GM21723 (cell line): ENCODE results near the gene LINGO4.
A peak's percentile ranks its signal among the peaks of the same experiment; 100 is the strongest.
"Not testable (repeated sequence)": the region's sequence is repeated elsewhere in the genome, so short reads cannot be mapped to it uniquely, and the experiment has no call there.

Experiments
- ATAC-seq: cut with Tn5 transposase; IDR thresholded peaks from one replicate; pipeline ENCODE4 v1.9.1; 2021; ENCODE audit warnings: mild to moderate bottlenecking, moderate library complexity; ENCODE audit not compliant: unreplicated experiment

LINGO4 gene

DNA sequence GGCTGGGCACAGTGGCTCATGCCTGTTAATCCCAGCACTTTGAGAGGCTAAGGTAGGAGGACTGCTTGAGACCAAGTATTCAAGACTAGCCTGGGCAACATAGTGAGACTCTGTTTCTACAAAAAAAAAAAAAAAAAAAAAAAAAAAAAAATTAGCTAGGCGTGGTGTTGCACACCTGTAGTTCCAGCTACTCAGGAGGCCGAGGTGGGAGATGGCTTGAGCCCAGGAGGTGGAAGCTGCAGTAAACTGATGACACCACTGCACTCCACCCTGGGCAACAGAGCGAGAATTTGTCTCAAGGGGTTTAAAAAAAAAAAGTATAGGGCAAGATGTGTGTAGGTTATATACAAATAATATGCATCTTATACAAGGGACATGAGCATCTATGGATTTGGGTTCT, 17.5 kb downstream of the LINGO4 start:
- no peak for ATAC-seq

DNA sequence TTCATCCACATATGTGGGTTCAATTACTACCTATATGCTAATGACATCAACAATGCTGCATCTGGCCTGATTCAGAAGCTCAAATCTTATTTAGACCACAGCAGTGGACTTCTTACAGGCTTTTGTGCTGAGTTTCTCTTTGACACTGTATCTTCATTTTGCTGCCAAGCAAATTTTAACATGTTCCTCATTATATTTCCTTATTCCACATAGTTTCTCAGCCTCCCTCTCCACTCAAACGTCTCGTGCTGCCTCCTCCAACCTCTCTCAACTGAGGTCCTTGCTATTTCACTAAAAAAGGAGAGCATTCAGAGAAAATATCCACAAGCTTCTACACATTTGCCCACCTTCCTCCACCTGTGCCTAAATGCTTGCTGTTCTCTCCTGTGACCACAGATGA, 21.4 kb downstream of the LINGO4 start:
- ATAC-seq, result no peak

DNA sequence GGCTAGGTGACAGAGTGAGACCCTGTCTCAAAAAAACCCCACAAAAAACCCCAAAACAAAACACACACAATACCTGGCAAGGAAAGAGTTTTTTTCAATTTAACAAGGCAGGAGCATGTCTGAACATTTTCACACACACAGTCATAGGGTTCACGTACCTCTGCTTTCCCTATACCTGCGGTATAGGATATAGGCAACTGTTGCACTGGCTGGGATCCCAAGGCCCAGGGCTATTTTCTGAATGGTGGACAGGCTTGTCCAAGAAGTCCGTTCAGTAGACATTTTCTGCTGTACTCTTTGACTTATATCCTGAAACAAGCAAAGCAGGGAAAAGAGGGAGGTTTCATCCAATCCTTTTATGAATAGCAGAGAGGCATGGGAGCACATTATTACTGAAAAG, 22.5 kb downstream of the LINGO4 start:
- no peak for ATAC-seq

DNA sequence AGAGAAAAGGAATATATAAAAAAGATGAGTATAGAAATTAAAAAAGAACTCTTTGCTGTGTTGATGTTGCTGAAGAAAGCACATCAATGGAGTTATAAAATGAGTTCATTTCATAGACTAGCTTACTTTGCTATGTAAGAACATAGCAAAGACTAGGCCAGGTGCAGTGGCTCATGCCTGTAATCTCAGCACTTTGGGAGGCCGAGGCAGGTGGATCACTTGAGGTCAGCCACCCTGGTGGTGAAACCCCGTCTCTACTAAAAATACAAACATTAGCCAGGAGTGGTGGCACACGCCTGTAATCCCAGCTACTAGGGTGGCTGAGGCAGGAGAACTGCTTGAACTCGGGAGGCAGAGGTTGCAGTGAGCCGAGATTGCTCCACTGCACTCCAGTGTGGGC, 23.2 kb downstream of the LINGO4 start:
- ATAC-seq, result not testable (repeated sequence)

DNA sequence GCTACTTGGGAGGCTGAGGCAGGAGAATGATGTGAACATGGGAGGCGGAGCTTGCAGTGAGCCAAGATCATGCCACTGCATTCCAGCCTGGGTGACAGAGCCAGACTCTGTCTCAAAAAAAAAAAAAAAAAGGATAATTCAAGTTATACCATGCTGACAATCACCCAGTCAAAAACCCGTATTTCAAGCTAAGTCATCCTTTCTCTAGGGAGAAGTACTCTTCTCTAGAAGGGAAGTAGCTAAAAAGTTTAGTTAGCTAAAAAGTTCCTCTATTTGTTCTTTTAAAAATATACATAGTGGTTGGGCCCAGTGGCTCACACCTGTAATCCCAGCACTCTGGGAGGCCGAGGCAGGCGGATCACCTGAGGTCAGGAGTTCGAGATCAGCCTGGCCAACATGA, 24.5 kb downstream of the LINGO4 start:
- not testable (repeated sequence) for ATAC-seq

DNA sequence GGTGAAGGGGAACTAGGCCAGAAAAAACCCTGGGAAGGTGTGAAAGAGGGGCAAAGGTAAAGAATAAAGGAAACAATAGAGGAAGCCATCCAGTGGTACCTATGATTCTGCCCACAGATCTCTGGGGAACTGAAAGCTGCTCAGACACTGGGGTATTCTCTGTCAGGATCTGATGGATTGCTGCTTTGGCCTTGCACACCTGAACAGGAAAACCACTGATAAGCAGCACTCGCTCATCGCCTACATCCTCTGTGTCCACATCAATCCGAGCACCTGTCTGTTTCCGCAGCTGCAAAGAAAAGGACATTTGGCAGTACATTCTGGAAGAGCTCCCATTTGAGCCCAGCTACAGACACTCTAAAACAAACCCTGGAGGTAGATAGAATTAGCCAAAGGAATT, 25.4 kb downstream of the LINGO4 start:
- ATAC-seq, result no peak

DNA sequence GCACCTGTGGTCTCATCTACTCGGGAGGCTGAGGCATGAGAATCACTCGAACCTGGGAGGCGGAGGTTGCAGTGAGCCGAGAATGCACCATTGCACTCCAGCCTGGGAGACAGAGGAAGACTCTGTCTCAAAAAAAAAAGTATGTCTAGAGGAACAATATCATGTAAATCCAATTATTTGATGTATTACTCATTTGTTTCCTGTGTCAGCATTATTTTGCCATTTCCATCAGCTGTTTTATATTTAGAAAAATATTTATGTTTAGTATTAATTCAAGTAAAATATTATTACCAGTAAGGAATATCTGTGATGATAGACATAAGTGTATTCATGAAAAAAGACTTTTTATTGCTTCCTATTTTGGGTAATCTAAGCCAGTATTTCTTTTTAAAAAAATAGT, 27.9 kb downstream of the LINGO4 start:
- ATAC-seq, result no peak

DNA sequence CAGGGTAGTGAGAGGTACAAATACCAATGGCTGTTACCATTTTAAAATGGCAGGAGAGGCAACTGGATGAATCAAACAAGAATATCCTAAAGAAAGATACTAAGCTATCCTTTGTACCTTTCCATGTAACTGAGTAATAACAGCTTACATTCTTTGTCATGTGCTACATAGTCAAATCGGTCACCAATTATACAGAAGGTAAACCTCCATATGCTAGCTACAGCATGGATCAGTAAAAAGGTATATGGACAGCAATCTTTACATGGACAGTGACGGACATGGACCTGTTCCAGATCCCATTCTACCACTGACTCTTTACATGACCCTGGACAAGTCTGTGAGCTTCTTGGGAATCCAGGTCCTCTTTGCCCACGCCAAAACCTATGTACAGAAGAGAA, 28.6 kb downstream of the LINGO4 start:
- no peak for ATAC-seq

DNA sequence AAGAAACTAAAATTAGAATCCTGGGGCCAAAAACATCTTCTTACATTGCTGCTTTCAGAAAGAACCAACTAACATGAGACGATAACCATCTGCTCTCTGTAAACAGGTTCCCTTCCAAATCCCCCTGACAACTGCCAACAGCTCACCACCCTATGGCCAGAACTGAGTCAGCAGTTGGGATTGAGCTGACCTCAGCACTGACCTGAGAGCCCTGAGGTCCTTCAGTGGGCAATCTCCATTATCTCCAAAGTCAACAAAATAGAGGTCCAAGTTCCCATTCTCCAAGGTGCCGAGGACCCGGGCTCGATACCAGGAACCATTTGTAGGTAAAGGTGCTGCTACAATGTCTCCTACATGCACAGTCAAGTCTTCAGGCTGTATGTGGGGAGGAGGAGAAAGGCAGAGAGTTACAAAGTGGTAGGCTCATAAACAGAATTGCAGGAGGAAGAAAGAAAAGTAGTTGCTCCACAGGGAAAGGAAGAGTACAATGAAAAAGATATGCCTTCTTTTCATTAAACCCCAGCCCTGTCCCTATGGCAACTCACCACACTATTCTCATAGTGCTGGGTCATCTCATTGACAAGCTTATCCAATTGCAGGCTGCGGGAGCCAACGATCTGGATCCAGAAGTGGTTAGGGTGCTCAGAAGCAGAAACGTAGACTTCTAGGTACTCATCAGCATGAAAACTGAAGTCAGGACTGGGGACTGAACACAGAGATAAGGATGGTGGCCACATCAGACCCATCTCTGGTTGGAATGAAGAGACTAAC, 29.1 kb downstream of the LINGO4 start:
- ATAC-seq, result no peak

DNA sequence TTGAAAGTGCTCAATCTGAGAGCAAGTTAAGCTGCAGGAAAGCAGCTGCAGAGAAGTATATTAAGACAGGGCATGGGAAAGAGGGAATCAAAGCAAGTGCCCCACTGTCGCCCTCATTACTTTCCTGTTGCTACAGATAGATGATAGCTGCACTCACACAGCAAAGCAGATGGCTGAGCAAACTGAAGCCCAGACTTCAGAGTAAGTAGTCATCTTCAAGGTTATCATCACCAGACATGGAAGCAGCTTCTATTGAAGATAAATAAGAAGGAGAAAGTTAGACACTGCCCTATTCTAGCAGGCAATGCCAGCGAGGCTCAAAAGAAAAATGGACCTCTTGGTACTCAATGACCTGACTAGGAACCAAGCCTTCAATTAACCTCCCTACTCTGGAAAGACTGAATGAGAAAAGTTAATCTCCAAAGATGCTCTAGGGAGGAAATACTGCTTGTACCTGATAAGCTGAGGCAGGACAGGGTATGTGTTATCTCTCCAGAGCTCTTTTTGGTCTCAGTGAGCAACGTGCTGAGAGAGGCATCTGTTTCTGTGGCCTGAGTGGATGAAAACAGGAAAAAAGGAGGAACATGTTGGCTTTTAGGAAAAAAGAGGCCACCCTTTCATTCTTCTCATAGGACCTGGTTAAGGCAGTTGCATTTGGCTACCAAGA, 30.8 kb downstream of the LINGO4 start:
- no peak for ATAC-seq

DNA sequence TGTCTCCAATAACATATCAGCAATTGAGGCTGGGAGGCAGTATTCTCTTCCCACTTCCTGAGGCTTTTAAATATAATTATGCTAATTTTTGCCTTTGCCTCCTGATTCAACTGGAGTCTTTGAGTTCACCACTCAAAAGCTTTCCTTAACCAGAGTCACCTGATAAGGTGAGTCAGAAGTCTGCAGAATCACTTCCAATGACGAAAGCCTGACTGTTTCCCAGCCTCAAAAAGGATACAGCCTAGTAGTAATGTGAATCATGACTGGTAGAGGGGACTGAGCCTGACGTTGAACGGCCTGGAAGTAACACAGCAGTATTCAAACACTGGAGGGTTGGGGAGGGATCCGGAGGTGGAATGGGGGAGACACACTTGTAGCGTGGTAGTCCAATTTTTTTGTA, 31.5 kb downstream of the LINGO4 start:
- no peak for ATAC-seq

DNA sequence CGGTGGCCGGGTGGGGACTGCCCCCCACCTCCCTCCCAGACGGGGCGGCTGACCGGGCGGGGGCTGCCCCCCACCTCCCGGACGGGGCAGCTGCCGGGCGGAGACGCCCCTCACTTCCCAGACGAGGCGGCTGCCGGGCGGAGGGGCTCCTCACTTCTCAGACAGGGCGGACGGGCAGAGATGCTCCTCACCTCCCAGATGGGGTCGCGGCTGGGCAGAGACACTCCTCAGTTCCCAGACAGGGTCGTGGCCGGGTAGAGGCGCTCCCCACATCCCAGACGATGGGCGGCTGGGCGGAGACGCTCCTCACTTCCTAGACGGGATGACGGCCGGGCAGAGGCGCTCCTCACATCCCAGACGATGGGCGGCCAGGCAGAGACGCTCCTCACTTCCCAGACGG, 35.9 kb downstream of the LINGO4 start:
- ATAC-seq, result not testable (repeated sequence)

DNA sequence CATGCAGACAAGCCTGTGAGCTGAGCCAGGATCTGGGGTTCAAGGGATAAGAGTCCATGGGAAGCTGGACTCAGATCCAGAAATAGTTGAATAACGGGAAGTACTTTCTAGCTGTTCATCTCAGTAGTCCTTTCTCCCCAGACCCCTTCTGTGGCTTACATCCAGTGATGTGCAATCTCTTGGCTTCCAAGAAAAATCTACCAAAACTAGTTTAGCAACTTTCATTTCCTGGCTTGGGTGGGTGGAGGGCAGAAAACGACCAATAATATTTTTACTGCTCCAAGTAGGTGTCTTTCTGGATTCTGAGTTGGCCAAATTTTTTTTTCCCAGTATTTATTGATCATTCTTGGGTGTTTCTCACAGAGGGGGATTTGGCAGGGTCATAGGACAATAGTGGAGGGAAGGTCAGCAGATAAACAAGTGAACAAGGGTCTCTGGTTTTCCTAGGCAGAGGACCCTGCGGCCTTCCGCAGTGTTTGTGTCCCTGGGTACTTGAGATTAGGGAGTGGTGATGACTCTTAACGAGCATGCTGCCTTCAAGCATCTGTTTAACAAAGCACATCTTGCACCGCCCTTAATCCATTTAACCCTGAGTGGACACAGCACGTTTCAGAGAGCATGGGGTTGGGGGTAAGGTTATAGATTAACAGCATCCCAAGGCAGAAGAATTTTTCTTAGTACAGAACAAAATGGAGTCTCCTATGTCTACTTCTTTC, 36.7 kb downstream of the LINGO4 start:
- ATAC-seq, result not testable (repeated sequence)

DNA sequence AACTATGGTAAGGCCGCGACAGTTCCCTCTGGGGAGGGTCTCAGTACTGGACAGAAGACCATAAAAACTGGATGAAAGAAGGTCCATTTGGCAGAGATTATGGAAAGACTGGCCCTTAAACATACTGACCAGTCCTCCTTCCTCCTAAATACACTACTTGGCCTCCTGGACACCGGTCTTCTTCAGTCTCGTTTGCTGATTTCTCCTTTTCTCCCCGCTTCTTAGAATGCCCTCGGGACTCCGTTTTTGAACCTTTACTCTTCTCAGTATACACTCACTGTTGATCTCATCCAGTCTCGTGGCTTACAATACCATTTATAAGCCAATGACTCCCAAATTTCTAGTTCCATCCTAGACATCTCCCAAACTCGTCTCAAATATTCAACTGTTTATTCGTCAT, 41.2 kb downstream of the LINGO4 start:
- ATAC-seq, result no peak

DNA sequence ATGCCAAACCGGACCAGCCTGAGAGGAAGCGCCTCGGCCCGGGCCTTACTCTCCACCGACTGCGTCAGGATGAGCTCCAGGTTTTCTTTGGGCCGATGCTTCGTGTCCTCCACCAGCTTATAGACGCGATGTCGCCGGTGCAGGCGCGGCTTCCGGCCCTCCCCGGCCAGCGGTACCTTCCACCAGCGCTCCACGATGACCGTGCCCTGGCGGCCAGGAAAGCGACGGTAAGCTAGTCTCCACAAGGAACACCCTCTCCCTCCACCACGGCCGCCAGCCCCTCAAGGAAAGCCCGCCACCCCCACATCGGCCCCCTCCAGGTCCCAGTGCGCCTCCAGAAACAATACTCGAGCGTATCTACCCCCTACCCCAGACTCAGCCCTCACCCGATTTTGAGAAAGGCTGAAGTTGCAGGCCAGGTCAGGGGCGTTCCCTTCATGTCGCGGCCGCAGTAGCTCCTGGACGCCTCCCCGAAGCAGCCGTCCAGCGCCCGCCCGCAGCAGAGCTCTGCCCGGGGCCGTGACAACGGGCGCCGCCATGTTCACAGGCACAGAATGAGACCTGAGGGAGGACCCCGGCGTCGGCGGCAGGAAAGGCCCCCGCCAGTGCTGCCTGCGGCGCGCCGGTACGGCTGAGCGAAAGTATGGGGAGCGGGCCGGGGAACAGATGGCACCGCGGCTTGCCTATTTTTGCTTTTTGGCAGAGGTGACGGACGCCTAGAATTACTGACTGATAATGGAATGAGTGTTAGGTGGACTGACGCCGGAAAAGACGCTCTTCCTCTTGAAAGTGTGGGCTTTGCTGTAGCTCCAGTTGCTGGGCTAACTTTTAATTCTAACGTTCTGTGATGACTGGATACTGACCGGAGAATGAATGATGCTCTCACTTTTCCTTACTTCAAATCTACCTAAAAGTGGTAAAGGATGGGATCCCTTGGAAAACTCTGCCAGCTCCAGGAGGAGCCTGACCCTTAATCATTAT, 42.0 kb downstream of the LINGO4 start, which contains the start of gene MRPL9:
MRPL9 (minus strand) TSS at position 556 of the 981 bp plus-strand sequence; CDS start at position 539, 17 bp downstream.
- ATAC-seq, result peak; percentile 87

DNA sequence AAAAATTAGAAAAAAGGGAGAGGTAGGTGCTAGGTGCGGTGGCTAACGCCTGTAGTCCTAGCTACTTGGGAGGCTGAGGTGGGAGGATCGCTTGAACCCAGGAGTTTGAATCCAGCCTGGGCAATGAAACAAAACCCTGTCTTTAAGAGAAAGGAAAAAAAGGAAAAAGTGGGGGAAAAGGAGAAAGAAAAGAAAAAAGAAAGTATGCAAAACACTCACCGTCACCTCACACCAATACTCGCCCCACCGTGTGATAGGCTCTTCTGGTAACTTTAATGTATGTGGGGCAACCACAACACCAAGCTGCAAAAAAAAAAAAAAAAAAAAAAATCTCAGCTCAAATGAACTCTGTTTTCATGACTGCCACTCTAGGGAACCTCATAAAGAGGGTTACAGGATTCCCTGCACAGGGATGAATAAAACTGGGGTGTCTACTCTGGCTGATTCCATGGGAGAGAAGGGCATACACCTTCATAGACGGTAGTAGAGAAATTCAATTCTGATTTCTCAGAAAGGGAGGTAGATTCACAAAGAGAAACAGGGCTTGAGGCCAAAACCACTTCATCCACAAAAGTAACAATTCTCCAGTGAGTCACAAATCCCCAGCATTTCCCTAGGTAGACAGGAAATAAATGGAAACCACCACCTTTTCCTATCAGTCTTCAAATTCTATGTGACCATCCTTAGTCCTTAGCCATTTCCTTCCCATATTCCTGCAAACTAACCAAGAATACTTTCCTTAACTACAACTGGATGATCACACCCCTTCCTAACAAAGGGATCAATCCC, 44.4 kb downstream of the LINGO4 start:
- ATAC-seq, result no peak

DNA sequence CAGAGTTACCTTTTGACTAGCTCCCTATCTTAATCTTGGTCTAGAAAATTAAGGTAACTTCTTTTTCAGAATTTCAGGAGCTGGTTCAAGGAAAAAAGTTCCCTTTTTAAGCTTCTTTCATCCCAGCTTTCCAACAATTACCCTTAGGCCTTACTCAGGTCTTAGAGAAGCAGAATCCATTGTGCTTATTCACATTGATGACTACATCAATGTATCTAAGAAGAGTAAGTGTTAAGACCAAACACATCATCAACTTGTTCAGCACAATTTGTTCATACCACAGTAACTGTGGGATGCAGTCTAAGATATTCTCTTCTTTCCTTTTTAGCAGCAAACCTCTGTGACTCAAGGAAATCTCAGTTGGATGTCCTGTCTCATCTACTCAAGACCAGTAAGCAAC, 46.0 kb downstream of the LINGO4 start:
- ATAC-seq, result no peak

DNA sequence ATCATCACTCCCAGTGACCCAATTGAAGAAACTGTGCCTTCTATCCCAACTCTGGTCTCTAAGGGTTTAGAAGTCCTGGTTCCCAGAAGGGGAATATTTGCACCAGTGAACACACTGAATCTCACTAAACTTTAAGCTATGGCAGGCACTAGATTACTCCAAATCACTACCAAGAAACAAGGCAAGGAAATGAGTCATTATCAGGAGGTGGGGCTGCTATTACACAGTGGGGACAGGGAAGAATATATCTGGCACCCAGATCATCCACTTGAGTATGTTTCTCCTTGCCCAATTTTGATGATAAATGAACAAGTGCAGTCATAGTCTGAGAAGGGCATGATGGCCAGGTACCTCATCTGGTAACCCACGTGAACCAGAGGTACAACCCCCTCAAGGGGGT, 48.9 kb downstream of the LINGO4 start:
- ATAC-seq, result no peak
